ENCODE measurements around the gene PEAR1.

Gene PEAR1

GRCh38 chr1:156874572-156875340 is 18.8 kb upstream of the PEAR1 start:
- no peak overlapping the region for H3K4me3 ChIP-seq (ENCODE audit: low read depth, low read length)
- DNase-seq (ENCODE audit: low read depth) = no peak

GRCh38 chr1:156875341-156875615 is 18.2 kb upstream of the PEAR1 start:
- no peak overlapping the region for H3K4me3 ChIP-seq (ENCODE audit: low read depth, low read length)
- TF ChIP-seq, protein P1, sequence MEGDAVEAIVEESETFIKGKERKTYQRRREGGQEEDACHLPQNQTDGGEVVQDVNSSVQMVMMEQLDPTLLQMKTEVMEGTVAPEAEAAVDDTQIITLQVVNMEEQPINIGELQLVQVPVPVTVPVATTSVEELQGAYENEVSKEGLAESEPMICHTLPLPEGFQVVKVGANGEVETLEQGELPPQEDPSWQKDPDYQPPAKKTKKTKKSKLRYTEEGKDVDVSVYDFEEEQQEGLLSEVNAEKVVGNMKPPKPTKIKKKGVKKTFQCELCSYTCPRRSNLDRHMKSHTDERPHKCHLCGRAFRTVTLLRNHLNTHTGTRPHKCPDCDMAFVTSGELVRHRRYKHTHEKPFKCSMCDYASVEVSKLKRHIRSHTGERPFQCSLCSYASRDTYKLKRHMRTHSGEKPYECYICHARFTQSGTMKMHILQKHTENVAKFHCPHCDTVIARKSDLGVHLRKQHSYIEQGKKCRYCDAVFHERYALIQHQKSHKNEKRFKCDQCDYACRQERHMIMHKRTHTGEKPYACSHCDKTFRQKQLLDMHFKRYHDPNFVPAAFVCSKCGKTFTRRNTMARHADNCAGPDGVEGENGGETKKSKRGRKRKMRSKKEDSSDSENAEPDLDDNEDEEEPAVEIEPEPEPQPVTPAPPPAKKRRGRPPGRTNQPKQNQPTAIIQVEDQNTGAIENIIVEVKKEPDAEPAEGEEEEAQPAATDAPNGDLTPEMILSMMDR (IDR thresholded peaks at IDR 0.05; ENCODE audit: control insufficient read depth, extremely low read depth, insufficient read depth) = no peak
- DNase-seq (ENCODE audit: low read depth) = no peak

More at GRCh38 chr1:156874572-156875340, 18.8 kb upstream of the PEAR1 start:
- TF ChIP-seq, protein P1 (IDR thresholded peaks at IDR 0.05; ENCODE audit: control insufficient read depth, extremely low read depth, insufficient read depth) = no peak

- TF ChIP-seq, protein P1 (IDR thresholded peaks at IDR 0.05; ENCODE audit: control insufficient read depth, extremely low read depth, insufficient read depth) = no peak
- DNase-seq (ENCODE audit: low read depth) = no peak
- H3K4me3 ChIP-seq (ENCODE audit: low read depth, low read length) = no peak overlapping the region
Measured at GRCh38 chr1:156876281-156876680, 17.2 kb upstream of the PEAR1 start.

DNA sequence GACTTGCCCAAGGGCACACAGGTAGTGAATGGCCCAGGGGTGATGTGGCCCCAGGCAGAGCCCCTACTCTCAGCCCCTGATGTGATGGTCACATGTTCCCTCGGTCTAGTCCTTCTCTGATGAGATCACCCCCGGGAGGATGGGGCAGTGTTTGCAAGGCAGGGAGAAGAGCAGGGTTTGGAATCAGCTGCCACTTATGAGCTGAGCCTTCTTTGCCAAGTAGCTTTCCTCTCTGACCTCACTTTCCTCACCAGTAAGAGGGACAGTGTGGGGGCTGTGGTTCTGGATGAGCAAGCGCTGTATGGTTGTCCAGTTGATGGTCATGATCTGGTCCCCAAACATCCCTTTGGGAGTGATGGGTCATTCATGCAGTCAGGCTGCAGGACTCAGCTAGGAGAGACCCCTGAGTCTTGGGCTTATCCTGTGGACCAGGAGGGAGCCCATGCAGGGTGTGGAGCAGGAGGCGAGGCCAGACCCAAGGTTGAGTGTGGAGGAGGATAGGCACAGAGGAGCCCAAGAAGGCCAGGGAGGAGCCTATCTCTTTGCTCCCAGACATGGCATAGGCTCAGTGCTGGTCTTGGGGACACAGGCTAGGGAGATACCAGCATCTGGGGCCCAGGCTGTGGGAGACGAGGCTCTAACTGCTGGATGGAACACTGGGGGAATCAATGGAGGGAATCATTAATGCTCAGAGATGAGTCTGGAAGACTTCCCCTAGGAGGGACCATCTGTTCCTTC is 15.9 kb upstream of the PEAR1 start:
- TF ChIP-seq, protein P1 (IDR thresholded peaks at IDR 0.05; ENCODE audit: control insufficient read depth, extremely low read depth, insufficient read depth) = no peak
- no peak for DNase-seq (ENCODE audit: low read depth)
- H3K4me3 ChIP-seq (ENCODE audit: low read depth, low read length) = no peak overlapping the region

GRCh38 chr1:156879876-156880275 is 13.6 kb upstream of the PEAR1 start:
- TF ChIP-seq, protein P1 (IDR thresholded peaks at IDR 0.05; ENCODE audit: control insufficient read depth, extremely low read depth, insufficient read depth) = no peak
- no peak for DNase-seq (ENCODE audit: low read depth)
- no peak overlapping the region for H3K4me3 ChIP-seq (ENCODE audit: low read depth, low read length)

DNA sequence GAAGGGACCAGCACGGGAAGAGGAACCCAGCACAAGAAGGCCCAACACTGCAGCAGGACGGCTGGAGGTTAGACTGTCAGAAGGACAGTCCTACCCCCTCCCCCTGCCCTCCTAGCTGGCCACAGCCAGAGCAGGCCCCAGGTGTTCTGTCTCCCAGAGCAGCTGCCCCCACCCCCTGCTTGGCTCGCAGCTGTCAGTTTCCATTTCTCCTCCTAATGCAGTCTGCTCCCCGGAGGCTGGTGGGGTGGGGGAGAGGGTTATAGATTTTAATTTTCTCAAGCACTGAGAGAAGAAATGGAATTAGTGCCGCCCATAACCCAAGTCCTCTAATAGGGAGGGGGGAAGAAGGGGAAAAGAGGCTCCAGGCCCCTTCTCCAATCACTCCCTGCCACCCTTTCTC is 13.0 kb upstream of the PEAR1 start:
- H3K4me3 ChIP-seq (ENCODE audit: low read depth, low read length) = no peak overlapping the region
- TF ChIP-seq, protein P1 (IDR thresholded peaks at IDR 0.05; ENCODE audit: control insufficient read depth, extremely low read depth, insufficient read depth) = no peak
- DNase-seq (ENCODE audit: low read depth) = no peak
